Breast epithelium (tissue), 3 donors: ENCODE results near the gene ADRB2.

Experiments
- CTCF ChIP-seq, 3 donors: fragments of 450-650 bp; IDR thresholded peaks; one replicate each; pipeline ENCODE4 v1.5.1; 2016 to 2017; ENCODE audit warnings: antibody characterized with exemption in 3 of 3, mild to moderate bottlenecking in 3 of 3, moderate library complexity in 3 of 3
- POLR2A ChIP-seq: fragments of 450-650 bp; IDR thresholded peaks from one replicate; pipeline ENCODE4 v1.6.1; 2016; ENCODE audit warnings: antibody characterized with exemption, mild to moderate bottlenecking, moderate library complexity
- POLR2AphosphoS5 ChIP-seq, 3 donors: sonication (generic); formaldehyde crosslinking; IDR thresholded peaks; one replicate each; pipeline ENCODE4 v1.6.1; 2017; ENCODE audit warnings: antibody characterized with exemption in 3 of 3

GRCh38 chr5:148840531-148840930 lies 14.1 kb downstream of the ADRB2 start:
- TF ChIP-seq POLR2A (no peak), CTCF (IDR thresholded peaks at IDR 0.05) (no peak), POLR2AphosphoS5 (IDR thresholded peaks at IDR 0.05) (no peak)
